Left ventricle myocardium inferior (tissue), 1 donor: ENCODE measurements around the gene SLC25A53. TPM values are rescaled to one million over a fixed set of nuclear protein-coding genes. Genes with fewer than 3 reads are reported as not detected.

Source experiments
- DNase-seq: peaks from one replicate; pipeline ENCODE4 v3.0.0-alpha.2; 2020
- H3K27ac ChIP-seq: fragments of 200-600 bp; replicated peaks from 2 replicates; pipeline ENCODE4 v1.8.0; 2021
- H3K27me3 ChIP-seq: fragments of 200-600 bp; 2 replicates; pipeline ENCODE4 v1.8.0; 2021; ENCODE audit warnings: low read depth
- H3K36me3 ChIP-seq: fragments of 200-600 bp; 2 replicates; pipeline ENCODE4 v1.8.0; 2021
- H3K4me1 ChIP-seq: fragments of 200-600 bp; 2 replicates; pipeline ENCODE4 v1.8.0; 2021
- H3K4me3 ChIP-seq: fragments of 200-600 bp; 2 replicates; pipeline ENCODE4 v1.8.0; 2021; ENCODE audit warnings: mild to moderate bottlenecking, moderate library complexity
- H3K9me3 ChIP-seq: fragments of 200-600 bp; replicated peaks from 2 replicates; pipeline ENCODE4 v1.8.0; 2021
- intact Hi-C: fragments of 100-400 bp; cut with micrococcal nuclease; formaldehyde crosslinking; loops from one replicate; pipeline ENCODE4 v1.11.0; 2022
- total RNA-seq: library from RNA; stranded (reverse); fragmentation: NEBNext Ultra II Directional; extraction: Animal tissue kit (Norgen Biotek cat#: 25700); gene quantifications from one replicate; pipeline ENCODE4 v1.2.1, GENCODE V29; 2021
- TF ChIP-seq, protein P1 (sequence below): fragments of 200-600 bp; IDR thresholded peaks from 2 replicates; pipeline ENCODE4 v1.8.0; 2021; ENCODE audit warnings: antibody characterized with exemption, mild to moderate bottlenecking, borderline replicate concordance
- donor health status: DM: no; HTN: yes; CAD: no; lungs with severe emphysema.

The SLC25A53 gene
- total RNA-seq, 1 donor from 2014 or later: 14.9 TPM

DNA sequence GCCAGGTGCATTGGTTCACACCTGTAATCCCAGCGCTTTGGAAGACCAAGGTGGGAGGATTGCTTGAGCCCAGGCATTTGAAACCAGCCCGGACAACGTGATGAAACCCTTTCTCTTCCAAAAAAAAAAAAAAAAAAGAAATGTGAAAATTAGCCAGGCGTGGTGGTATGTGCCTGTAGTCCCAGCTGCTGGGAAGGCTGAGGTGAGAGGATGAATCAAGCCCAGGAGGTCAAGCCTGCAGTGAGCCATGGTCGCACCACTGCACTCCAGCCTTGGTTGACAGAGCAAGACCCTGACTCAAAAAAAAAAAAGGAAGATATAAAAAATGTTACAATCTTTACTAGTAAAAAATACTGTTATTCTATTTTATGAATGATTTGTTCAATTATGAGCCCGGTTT lies 15.3 kb upstream of the SLC25A53 start:
- Histone ChIP-seq H3K4me3 (no peak overlapping the region), H3K4me1 (peaks cover 12% of the 10 kb centered on the region), H3K36me3 (no peaks in the 10 kb centered on the region), H3K9me3 (no peaks in the 10 kb centered on the region), H3K27ac (no peak overlapping the region), H3K27me3 (no peaks in the 10 kb centered on the region)
- TF ChIP-seq, protein P1, sequence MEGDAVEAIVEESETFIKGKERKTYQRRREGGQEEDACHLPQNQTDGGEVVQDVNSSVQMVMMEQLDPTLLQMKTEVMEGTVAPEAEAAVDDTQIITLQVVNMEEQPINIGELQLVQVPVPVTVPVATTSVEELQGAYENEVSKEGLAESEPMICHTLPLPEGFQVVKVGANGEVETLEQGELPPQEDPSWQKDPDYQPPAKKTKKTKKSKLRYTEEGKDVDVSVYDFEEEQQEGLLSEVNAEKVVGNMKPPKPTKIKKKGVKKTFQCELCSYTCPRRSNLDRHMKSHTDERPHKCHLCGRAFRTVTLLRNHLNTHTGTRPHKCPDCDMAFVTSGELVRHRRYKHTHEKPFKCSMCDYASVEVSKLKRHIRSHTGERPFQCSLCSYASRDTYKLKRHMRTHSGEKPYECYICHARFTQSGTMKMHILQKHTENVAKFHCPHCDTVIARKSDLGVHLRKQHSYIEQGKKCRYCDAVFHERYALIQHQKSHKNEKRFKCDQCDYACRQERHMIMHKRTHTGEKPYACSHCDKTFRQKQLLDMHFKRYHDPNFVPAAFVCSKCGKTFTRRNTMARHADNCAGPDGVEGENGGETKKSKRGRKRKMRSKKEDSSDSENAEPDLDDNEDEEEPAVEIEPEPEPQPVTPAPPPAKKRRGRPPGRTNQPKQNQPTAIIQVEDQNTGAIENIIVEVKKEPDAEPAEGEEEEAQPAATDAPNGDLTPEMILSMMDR: no peak
- intact Hi-C loops: no loop called here
- no peak for DNase-seq

DNA sequence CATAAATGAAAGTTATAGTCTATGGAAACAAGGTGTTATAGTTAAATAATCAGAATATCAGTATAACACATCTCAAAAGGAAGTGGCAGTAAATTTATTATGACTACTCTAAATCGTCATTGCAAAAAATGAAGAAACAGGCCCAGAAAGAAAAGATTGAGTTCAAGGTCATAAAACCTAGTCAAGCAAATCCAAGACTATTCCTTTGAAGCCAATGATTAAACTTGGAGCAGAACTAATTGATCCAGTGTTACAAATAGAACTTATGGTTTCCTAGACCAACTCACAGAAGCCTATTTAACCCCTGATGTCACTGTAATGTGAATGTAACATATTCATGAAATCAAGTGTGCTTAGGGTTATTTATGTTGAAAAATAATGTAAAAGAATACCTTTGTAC lies 11.3 kb upstream of the SLC25A53 start:
- no peak for DNase-seq
- no peaks in the 10 kb centered on the region for H3K9me3 ChIP-seq
- intact Hi-C loops: no loop called here
- H3K4me3 ChIP-seq: peak overlapping the region; percentile 83
- peaks cover 16% of the 10 kb centered on the region for H3K4me1 ChIP-seq
- no peaks in the 10 kb centered on the region for H3K27me3 ChIP-seq
- TF ChIP-seq, protein P1: no peak
- no peaks in the 10 kb centered on the region for H3K36me3 ChIP-seq
- no peak overlapping the region for H3K27ac ChIP-seq

DNA sequence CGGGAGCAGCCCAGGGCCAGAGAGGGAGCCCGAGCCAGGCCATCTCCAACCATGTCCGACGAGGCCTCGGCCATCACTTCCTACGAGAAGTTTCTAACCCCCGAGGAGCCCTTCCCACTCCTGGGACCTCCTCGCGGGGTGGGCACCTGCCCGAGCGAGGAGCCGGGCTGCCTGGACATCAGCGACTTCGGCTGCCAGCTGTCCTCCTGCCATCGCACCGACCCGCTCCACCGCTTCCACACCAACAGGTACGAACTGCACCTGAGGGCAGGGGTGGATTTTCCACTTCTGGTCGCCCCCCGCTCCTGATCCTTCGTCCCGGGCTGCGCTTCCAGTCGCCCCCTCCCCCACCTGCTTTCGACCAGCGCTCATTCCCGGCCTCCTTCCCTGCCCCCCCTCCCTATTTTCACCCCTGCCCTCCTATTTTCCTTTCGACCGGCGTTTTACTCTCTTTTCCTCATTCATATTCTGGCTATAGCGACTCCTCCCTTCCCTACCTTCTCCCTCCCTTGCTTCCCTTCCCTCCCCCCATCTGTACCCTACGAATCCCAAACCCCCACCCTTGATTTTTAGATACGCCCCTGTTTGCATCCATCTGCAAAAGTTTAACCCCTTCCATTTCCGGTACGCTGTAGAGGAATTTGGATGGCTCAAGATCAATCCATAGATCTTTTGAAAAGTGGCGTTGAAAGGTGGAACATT lies 10.1 kb upstream of the SLC25A53 start:
- intact Hi-C loops: no loop called here

DNA sequence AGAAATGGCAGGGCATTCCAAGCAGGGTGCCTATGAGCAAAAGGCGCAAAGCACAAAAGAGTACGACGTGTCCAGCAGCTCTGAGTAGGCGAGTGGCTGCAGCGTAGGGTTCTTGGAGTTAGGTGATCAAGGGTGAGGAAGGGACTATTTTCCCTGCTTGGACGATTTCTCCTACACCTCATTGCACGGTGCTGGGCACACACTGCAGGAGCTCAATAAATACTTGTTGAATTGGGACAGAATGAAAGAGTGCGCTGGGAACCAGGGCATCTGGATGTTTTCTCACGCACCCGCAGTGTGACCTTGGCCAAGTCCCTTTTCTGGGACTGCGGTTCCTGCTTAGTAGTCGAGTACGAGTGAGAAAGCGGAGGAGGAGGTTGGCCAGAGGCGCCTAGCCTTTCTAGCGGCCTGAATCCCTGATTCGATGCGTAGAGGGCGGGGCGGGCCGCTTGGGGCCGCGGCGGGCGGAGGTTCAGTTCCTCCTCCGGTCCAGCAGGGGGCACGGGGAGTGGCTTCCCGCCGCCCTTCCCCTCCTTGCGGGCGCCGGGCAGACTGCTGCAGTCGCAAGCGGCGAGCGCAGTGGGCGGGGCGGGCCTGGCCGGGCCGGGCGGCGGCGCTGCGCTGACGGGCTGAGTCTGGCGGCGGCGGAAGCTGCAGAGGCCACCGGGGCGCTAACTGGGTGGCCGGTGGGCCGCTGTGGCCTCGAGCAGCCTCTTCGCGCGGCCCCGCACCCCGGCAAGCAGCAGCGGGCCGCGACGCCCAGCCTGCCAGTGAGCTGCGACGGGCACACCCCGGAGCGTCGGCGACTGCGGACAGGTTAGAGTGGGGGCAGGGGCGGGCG lies 9.3 kb upstream of the SLC25A53 start, which contains the start of gene FAM199X:
FAM199X (plus strand) TSS at position 560 of the 841 bp plus-strand sequence. CDS start 333 bp downstream, outside the sequence.
- Histone ChIP-seq H3K27me3 (no peaks in the 10 kb centered on the region), H3K27ac (peak within 1 kb of the TSS; percentile 88), H3K4me3 (peak within 1 kb of the TSS; percentile 83), H3K9me3 (no peaks in the 10 kb centered on the region), H3K36me3 (no peaks in the 10 kb centered on the region), H3K4me1 (peaks cover 16% of the 10 kb centered on the region)
- TF ChIP-seq, protein P1: peak; percentile 83
- intact Hi-C loops: no loop called here
- DNase-seq: peak; percentile 89

More for the DNA sequence above, 10.1 kb upstream of the SLC25A53 start:
- Histone ChIP-seq H3K36me3 (no peaks in the 10 kb centered on the region), H3K27me3 (no peaks in the 10 kb centered on the region), H3K27ac (peak overlapping the region; percentile 88), H3K9me3 (no peaks in the 10 kb centered on the region), H3K4me1 (peaks cover 16% of the 10 kb centered on the region), H3K4me3 (peak overlapping the region; percentile 83)
- peak; percentile 19 for DNase-seq
- TF ChIP-seq, protein P1: no peak

DNA sequence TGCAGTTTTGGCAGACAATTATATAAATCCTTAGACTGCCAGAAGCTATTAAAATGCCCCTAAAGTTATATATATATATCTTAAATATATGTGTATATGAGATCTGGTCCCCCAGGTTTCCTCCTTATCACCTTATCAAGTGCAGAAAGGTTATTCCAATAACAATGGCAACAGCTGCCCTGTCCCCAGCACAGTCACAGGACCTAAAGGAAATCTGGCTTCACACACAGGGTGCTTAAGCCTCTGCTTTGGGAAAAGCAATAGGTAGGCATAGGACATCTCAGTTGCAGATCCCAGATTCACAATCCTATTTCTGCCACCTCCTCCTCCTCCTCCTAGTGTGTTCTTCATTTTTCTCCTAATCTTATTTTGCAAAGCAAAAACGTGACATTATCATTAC lies 5.8 kb downstream of the SLC25A53 start:
- DNase-seq: no peak
- H3K27ac ChIP-seq: no peak overlapping the region
- H3K36me3 ChIP-seq: no peaks in the 10 kb centered on the region
- no peaks in the 10 kb centered on the region for H3K9me3 ChIP-seq
- peaks cover 18% of the 10 kb centered on the region for H3K4me1 ChIP-seq
- no peak overlapping the region for H3K4me3 ChIP-seq
- no peaks in the 10 kb centered on the region for H3K27me3 ChIP-seq
- TF ChIP-seq, protein P1: no peak
- intact Hi-C loops: no loop called here
